ENCODE measurements around the gene TFCP2.

The TFCP2 gene

DNA sequence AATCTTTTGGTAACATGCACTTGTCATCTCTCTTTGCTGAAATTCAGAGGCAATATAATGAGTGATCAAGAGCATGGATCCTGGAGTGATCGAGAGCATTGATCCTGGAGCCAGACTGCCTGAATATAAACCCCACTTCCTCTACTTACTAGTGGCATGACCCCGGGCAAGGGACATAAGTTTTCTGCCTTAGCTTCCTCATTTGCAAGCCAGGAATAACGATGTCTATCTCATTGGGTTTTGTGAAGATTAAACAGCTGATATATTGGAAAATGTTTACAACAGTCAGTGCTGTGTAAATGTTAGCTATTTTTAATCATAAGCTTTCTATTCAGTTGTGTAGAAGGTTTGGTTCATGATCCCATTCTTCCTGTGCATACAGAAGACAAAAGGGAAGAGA is 87.2 kb downstream of the TFCP2 start (continued):
- TF ChIP-seq ZNF423 (tag by site-specific recombination; IDR thresholded peaks at IDR 0.05) (no peak), ZNF394 (tag by site-specific recombination; IDR thresholded peaks at IDR 0.05; ENCODE audit: borderline replicate concordance) (no peak), ZNF677 (tag by site-specific recombination; IDR thresholded peaks at IDR 0.05) (no peak), ZNF214 (tag by site-specific recombination; IDR thresholded peaks at IDR 0.05; ENCODE audit: borderline replicate concordance) (no peak), ZFHX2 (tag by site-specific recombination; conservative IDR thresholded peaks at IDR 0.05) (no peak)
- TF ChIP-seq, protein P1, sequence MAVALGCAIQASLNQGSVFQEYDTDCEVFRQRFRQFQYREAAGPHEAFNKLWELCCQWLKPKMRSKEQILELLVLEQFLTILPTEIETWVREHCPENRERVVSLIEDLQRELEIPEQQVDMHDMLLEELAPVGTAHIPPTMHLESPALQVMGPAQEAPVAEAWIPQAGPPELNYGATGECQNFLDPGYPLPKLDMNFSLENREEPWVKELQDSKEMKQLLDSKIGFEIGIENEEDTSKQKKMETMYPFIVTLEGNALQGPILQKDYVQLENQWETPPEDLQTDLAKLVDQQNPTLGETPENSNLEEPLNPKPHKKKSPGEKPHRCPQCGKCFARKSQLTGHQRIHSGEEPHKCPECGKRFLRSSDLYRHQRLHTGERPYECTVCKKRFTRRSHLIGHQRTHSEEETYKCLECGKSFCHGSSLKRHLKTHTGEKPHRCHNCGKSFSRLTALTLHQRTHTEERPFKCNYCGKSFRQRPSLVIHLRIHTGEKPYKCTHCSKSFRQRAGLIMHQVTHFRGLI (tag by site-specific recombination; IDR thresholded peaks at IDR 0.05): no peak

DNA sequence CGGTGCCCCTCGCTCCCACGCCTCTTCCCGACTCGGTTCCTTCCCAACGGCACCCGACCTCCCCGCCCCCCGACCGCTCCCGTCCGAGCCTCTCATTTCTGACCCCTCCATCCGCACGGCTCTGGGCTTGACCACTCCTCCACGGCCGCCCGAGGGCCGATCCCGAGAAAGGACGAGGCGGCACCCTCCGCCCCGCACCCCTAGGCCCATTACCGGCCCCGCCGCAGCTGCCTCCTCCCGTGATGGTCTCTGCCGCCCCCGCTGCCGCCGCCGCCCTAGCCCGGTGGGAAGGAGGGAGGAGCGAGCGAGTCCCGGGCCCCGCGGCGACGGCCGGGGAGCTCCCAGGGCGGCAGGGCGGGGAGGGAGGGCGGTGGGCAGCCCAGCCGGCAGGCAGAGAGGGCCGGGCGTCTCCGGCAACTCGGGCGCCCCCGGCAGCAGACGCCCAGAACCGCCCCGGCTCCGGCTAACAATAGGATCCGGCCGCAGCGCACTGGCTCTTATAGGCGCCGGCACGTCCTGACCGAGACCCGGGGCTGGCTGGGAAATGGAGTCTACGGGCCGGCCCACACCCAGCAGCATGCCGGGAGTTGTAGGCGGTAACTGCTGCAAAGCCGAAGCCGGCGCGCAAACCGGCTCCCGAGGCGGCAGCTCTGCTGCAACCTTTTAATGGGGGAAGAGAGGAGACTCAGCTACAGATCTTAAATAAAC is 89.7 kb downstream of the TFCP2 start, which contains the start of gene CSRNP2:
Gene CSRNP2 (minus strand): TSS at position 471 of the 708 bp plus-strand sequence. CDS start 7,035 bp downstream, outside the sequence.
- H3K4me1 ChIP-seq (ENCODE audit: control insufficient read depth, insufficient read depth, low read length): peaks cover 5% of the 10 kb centered on the region; the same call in 1 of the 2 replicates
- H3K27ac ChIP-seq (ENCODE audit: extremely low read depth, low read depth, low read length): peak within 1 kb of the TSS; percentile 63
- H3K9me3 ChIP-seq (ENCODE audit: control insufficient read depth, insufficient read depth, low read depth, low read length): no peaks in the 10 kb centered on the region
- ChIA-PET POLR2A (interaction anchor here (0.5 to 2.3 kb wide), 45 partner anchors 9 to 730 kb away, joined by 3 to 23 read pairs (median 5); partner anchors contain the start of genes ATF1, DAZAP2, LETMD1 and POU6F1), CTCF (interaction anchor here (0.5 to 0.9 kb wide), 4 partner anchors 207 to 741 kb away, joined by 3 to 5 read pairs (median 3); no protein-coding TSS in a partner anchor)
- H3K36me3 ChIP-seq (ENCODE audit: control insufficient read depth in 2 of 2, insufficient read depth in 1 of 2, low read length in 2 of 2): no peaks in the 10 kb centered on the region
- H3K4me3 ChIP-seq (ENCODE audit: low read depth, low read length): peak within 1 kb of the TSS; percentile 91
- TF ChIP-seq BCL11B (tag by site-specific recombination; IDR thresholded peaks at IDR 0.05; ENCODE audit: low read depth): peak; percentile 70; the same call in 1 of the 2 replicates
- no peak for TF ChIP-seq ZNF530 (tag by site-specific recombination; IDR thresholded peaks at IDR 0.05; ENCODE audit: low read depth)
- peak; percentile 63; the same call in 1 of the 2 replicates for TF ChIP-seq ZFP37 (tag by site-specific recombination; IDR thresholded peaks at IDR 0.05)
- TF ChIP-seq ZNF239 (tag by site-specific recombination; IDR thresholded peaks at IDR 0.05): 0 out of 2 replicates have a peak, but pooled peaks have one; percentile 42
- TF ChIP-seq ZNF248 (tag by site-specific recombination; IDR thresholded peaks at IDR 0.05): peak; percentile 43; the same call in 1 of the 2 replicates
- peak; percentile 87; the same call in 1 of the 2 replicates for TF ChIP-seq ZEB2 (tag by site-specific recombination; IDR thresholded peaks at IDR 0.05)
- TF ChIP-seq ZNF777 (tag by site-specific recombination; IDR thresholded peaks at IDR 0.05; ENCODE audit: borderline replicate concordance): peak; percentile 74; the same call in 1 of the 2 replicates
- TF ChIP-seq, protein P2, sequence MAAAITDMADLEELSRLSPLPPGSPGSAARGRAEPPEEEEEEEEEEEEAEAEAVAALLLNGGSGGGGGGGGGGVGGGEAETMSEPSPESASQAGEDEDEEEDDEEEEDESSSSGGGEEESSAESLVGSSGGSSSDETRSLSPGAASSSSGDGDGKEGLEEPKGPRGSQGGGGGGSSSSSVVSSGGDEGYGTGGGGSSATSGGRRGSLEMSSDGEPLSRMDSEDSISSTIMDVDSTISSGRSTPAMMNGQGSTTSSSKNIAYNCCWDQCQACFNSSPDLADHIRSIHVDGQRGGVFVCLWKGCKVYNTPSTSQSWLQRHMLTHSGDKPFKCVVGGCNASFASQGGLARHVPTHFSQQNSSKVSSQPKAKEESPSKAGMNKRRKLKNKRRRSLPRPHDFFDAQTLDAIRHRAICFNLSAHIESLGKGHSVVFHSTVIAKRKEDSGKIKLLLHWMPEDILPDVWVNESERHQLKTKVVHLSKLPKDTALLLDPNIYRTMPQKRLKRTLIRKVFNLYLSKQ (tag by site-specific recombination; IDR thresholded peaks at IDR 0.05; ENCODE audit: borderline replicate concordance): no peak
- TF ChIP-seq, protein P3, sequence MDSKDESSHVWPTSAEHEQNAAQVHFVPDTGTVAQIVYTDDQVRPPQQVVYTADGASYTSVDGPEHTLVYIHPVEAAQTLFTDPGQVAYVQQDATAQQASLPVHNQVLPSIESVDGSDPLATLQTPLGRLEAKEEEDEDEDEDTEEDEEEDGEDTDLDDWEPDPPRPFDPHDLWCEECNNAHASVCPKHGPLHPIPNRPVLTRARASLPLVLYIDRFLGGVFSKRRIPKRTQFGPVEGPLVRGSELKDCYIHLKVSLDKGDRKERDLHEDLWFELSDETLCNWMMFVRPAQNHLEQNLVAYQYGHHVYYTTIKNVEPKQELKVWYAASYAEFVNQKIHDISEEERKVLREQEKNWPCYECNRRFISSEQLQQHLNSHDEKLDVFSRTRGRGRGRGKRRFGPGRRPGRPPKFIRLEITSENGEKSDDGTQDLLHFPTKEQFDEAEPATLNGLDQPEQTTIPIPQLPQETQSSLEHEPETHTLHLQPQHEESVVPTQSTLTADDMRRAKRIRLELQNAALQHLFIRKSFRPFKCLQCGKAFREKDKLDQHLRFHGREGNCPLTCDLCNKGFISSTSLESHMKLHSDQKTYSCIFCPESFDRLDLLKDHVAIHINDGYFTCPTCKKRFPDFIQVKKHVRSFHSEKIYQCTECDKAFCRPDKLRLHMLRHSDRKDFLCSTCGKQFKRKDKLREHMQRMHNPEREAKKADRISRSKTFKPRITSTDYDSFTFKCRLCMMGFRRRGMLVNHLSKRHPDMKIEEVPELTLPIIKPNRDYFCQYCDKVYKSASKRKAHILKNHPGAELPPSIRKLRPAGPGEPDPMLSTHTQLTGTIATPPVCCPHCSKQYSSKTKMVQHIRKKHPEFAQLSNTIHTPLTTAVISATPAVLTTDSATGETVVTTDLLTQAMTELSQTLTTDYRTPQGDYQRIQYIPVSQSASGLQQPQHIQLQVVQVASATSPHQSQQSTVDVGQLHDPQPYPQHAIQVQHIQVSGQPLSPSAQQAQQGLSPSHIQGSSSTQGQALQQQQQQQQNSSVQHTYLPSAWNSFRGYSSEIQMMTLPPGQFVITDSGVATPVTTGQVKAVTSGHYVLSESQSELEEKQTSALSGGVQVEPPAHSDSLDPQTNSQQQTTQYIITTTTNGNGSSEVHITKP (tag by site-specific recombination; IDR thresholded peaks at IDR 0.05): peak; percentile 54; the same call in 1 of the 2 replicates
- TF ChIP-seq ZNF610 (tag by site-specific recombination; IDR thresholded peaks at IDR 0.05; ENCODE audit: borderline replicate concordance): peak; percentile 51; the same call in 1 of the 2 replicates
- TF ChIP-seq, protein P4, sequence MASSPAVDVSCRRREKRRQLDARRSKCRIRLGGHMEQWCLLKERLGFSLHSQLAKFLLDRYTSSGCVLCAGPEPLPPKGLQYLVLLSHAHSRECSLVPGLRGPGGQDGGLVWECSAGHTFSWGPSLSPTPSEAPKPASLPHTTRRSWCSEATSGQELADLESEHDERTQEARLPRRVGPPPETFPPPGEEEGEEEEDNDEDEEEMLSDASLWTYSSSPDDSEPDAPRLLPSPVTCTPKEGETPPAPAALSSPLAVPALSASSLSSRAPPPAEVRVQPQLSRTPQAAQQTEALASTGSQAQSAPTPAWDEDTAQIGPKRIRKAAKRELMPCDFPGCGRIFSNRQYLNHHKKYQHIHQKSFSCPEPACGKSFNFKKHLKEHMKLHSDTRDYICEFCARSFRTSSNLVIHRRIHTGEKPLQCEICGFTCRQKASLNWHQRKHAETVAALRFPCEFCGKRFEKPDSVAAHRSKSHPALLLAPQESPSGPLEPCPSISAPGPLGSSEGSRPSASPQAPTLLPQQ (tag by site-specific recombination; IDR thresholded peaks at IDR 0.05): peak; percentile 47
- TF ChIP-seq ZSCAN30 (tag by site-specific recombination; IDR thresholded peaks at IDR 0.05): peak; percentile 88
- TF ChIP-seq, protein P5, sequence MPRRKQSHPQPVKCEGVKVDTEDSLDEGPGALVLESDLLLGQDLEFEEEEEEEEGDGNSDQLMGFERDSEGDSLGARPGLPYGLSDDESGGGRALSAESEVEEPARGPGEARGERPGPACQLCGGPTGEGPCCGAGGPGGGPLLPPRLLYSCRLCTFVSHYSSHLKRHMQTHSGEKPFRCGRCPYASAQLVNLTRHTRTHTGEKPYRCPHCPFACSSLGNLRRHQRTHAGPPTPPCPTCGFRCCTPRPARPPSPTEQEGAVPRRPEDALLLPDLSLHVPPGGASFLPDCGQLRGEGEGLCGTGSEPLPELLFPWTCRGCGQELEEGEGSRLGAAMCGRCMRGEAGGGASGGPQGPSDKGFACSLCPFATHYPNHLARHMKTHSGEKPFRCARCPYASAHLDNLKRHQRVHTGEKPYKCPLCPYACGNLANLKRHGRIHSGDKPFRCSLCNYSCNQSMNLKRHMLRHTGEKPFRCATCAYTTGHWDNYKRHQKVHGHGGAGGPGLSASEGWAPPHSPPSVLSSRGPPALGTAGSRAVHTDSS (tag by site-specific recombination; IDR thresholded peaks at IDR 0.05): peak; percentile 32; the same call in 1 of the 2 replicates
- TF ChIP-seq ZNF335 (tag by site-specific recombination; conservative IDR thresholded peaks at IDR 0.05): peak; percentile 80
- TF ChIP-seq KLF16 (tag by site-specific recombination; IDR thresholded peaks at IDR 0.05): 0 out of 2 replicates have a peak, but pooled peaks have one; percentile 8
- peak; percentile 35; the same call in 1 of the 2 replicates for TF ChIP-seq ZIC2 (tag by site-specific recombination; IDR thresholded peaks at IDR 0.05)
- TF ChIP-seq ZXDB (tag by site-specific recombination; IDR thresholded peaks at IDR 0.05): peak; percentile 18; the same call in 1 of the 2 replicates
